ENCODE results near the gene CLCN5. TPM values are rescaled to one million over a fixed set of nuclear protein-coding genes. Genes with fewer than 3 reads are reported as not detected.

The CLCN5 gene
- total RNA-seq, 2 donors from 2014 or later = 2.0 to 13.6 TPM

DNA sequence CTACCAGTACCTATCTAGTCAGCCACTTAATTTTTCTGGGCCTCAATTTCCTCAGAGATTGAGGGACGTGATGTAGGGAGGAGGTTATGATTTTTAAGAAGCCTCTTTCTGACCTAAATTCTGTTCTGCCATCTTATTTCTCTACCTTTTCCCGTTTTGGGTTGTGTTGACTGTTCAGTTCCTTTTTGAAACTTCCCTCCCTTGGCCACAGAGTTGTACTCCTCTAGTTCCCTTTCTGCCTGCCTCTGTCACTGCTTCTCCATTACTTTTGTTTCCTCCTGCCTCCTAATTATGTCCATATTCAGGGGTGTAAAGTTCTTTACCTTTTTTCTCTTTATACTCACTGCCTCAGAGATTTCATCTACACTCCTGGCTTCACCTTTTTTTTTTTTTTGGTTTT is 25.4 kb downstream of the CLCN5 start:
- no peaks in the 10 kb centered on the region for H3K4me1 ChIP-seq (replicated peaks)
- no peak overlapping the region for H3K4me3 ChIP-seq
- no peak for DNase-seq (ENCODE audit: low spot score)
- TF ChIP-seq POLR2A (IDR thresholded peaks at IDR 0.05) (no peak), POLR2AphosphoS5 (IDR thresholded peaks at IDR 0.05) (no peak)
- TF ChIP-seq, protein P1, sequence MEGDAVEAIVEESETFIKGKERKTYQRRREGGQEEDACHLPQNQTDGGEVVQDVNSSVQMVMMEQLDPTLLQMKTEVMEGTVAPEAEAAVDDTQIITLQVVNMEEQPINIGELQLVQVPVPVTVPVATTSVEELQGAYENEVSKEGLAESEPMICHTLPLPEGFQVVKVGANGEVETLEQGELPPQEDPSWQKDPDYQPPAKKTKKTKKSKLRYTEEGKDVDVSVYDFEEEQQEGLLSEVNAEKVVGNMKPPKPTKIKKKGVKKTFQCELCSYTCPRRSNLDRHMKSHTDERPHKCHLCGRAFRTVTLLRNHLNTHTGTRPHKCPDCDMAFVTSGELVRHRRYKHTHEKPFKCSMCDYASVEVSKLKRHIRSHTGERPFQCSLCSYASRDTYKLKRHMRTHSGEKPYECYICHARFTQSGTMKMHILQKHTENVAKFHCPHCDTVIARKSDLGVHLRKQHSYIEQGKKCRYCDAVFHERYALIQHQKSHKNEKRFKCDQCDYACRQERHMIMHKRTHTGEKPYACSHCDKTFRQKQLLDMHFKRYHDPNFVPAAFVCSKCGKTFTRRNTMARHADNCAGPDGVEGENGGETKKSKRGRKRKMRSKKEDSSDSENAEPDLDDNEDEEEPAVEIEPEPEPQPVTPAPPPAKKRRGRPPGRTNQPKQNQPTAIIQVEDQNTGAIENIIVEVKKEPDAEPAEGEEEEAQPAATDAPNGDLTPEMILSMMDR (IDR thresholded peaks at IDR 0.05) = no peak
- intact Hi-C loops (cut with DNase I) = no loop called here
- H3K27ac ChIP-seq = no peak overlapping the region
- H3K9me3 ChIP-seq = no peaks in the 10 kb centered on the region
- H3K36me3 ChIP-seq = no peaks in the 10 kb centered on the region
- 78% methylated on average over 2 of the region's 2 CpGs for WGBS
- H3K27me3 ChIP-seq (replicated peaks; ENCODE audit: insufficient read depth) = no peaks in the 10 kb centered on the region

DNA sequence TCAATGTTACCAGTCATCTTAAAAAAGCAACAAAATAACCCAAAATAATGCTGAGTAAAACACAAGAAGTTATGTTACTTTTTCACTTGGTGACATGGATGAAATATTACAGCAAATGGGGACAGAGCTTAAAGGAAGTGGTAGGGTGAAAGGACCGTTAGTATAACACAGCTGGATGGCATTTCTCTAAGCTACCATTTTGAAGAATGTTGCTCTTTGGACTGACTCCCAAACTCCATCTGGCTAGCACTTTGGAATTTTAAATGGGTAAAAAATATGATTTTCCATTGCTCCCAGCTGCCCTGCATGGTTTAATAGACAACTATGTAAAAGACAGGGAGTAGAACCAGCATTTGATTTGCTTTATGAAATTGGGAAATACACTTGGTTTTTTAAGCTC is 27.6 kb downstream of the CLCN5 start:
- Histone ChIP-seq H3K27ac (no peak overlapping the region), H3K27me3 (replicated peaks; ENCODE audit: insufficient read depth) (no peaks in the 10 kb centered on the region), H3K4me1 (replicated peaks) (no peaks in the 10 kb centered on the region), H3K4me3 (no peak overlapping the region), H3K9me3 (no peaks in the 10 kb centered on the region), H3K36me3 (no peaks in the 10 kb centered on the region)
- intact Hi-C loops (cut with DNase I) = no loop called here
- no peak for DNase-seq (ENCODE audit: low spot score)
- WGBS = 71% methylated on average over 1 of the region's 1 CpG
- TF ChIP-seq POLR2A (IDR thresholded peaks at IDR 0.05) (no peak), POLR2AphosphoS5 (IDR thresholded peaks at IDR 0.05) (no peak)
- TF ChIP-seq, protein P1 (IDR thresholded peaks at IDR 0.05) = no peak

GRCh38 chrX:49951524-49952193 is 29.3 kb downstream of the CLCN5 start:
- Histone ChIP-seq H3K27ac (no peak overlapping the region), H3K27me3 (replicated peaks; ENCODE audit: insufficient read depth) (no peaks in the 10 kb centered on the region), H3K36me3 (no peaks in the 10 kb centered on the region), H3K4me3 (no peak overlapping the region), H3K9me3 (no peaks in the 10 kb centered on the region), H3K4me1 (replicated peaks) (no peaks in the 10 kb centered on the region)
- no peak for DNase-seq (ENCODE audit: low spot score)
- TF ChIP-seq POLR2A (IDR thresholded peaks at IDR 0.05) = no peak
- TF ChIP-seq, protein P1 (IDR thresholded peaks at IDR 0.05) = no peak
- TF ChIP-seq POLR2AphosphoS5 (IDR thresholded peaks at IDR 0.05) = no peak
- intact Hi-C loops (cut with DNase I) = no loop called here
- WGBS = 73% methylated on average over 1 of the region's 1 CpG

DNA sequence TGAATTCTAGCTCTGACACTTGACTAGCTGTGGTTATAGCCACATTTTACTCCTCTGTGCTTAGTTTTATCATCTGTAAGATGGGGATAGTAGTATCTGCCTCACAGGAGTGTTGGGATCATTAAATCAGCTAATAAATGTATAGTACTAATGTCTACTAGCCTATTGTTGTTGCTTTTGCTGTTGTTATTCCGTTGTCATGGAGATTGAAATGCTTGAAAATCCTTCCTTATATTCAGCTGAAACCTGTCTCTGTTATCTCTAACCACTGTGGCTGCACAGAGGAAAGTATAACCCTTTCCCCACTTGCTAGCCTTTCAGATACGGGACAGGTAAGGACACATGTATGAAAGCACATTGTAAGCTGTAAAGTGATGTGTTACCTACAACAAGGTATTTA is 33.9 kb downstream of the CLCN5 start:
- H3K4me1 ChIP-seq (replicated peaks) = no peaks in the 10 kb centered on the region
- no peaks in the 10 kb centered on the region for H3K27me3 ChIP-seq (replicated peaks; ENCODE audit: insufficient read depth)
- DNase-seq (ENCODE audit: low spot score) = no peak
- intact Hi-C loops (cut with DNase I) = no loop called here
- no peak overlapping the region for H3K4me3 ChIP-seq
- no peaks in the 10 kb centered on the region for H3K36me3 ChIP-seq
- H3K27ac ChIP-seq = no peak overlapping the region
- no peak for TF ChIP-seq POLR2AphosphoS5 (IDR thresholded peaks at IDR 0.05)
- TF ChIP-seq POLR2A (IDR thresholded peaks at IDR 0.05) = no peak
- TF ChIP-seq, protein P1 (IDR thresholded peaks at IDR 0.05) = no peak
- WGBS = 89% methylated on average over 2 of the region's 2 CpGs
- H3K9me3 ChIP-seq = no peaks in the 10 kb centered on the region

Data from prostate gland (tissue), 2 donors.